Pons (tissue), 1 donor: ENCODE results near the gene GLDC.
"Not testable (repeated sequence)": the region's sequence is repeated elsewhere in the genome, so short reads cannot be mapped to it uniquely, and the experiment has no call there.

Experiments used
- DNase-seq: peaks from one replicate; pipeline ENCODE4 v3.0.0-alpha.2; 2016; ENCODE audit warnings: low spot score

Gene GLDC

GRCh38 chr9:6645355-6646292, at the start of gene GLDC:
Gene GLDC (minus strand): TSS chr9:6645729. CDS start chr9:6645499, 230 bp downstream.
- DNase-seq, result peak; percentile 42

DNA sequence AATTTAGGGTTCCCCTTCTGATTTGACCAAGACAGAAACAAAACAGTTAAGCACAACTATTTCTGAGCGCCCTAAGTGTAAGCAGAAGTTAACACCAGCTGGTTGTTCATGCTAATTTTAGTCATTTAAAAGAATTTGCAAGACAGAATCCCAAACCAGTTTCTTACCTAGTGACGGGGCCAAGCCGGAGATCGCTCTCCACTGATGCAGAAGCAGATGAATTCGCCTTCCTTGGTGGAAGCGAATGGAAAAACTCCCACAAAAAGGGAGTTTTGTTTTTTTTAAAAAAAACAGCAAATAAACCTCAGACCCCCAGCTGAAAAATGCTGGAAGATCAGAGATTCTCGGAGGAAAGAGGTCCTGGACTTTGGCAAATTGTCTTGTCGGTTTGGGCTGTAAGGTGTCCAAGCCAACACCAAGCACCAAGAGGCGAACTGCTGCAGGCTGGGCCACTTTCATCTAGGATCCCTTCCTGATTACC, 47.4 kb upstream of the GLDC start:
- peak; percentile 60 for DNase-seq

- no peak for DNase-seq
Observed at GRCh38 chr9:6692433-6692832, 46.9 kb upstream of the GLDC start.

GRCh38 chr9:6690675-6691070, 45.1 kb upstream of the GLDC start:
- DNase-seq, result not testable (repeated sequence)

- peak; percentile 32 for DNase-seq
Observed at GRCh38 chr9:6689893-6690674, 44.6 kb upstream of the GLDC start.

- DNase-seq, result no peak
Observed at GRCh38 chr9:6687180-6687579, 41.7 kb upstream of the GLDC start.

- peak; percentile 44 for DNase-seq
Observed at GRCh38 chr9:6686396-6686795, 40.9 kb upstream of the GLDC start.

DNA sequence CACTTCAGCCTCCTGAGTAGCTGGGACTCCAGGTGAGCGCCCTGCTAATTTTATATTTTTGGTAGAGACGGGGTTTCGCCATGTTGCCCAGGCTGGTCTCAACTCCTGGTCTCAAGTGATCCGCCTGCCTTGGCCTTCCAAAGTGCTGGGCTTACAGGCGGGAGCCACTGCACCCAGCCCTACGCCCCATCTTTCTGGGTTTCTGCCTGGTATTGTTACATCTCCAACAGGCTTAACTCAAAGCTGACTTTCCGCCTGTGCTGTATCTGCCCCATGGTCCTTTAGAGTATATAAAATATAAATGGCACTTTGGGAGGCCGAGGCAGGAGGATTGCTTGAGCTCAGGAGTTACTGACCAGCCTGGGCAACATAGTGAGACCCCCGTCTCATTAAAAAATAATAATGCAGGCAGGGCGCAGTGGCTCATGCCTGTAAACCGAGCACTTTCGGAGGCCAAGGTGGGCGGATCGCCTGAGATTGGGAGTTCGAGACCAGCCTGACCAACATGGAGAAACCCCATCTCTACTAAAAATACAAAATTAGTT, 36.5 kb upstream of the GLDC start:
- no peak for DNase-seq

DNA sequence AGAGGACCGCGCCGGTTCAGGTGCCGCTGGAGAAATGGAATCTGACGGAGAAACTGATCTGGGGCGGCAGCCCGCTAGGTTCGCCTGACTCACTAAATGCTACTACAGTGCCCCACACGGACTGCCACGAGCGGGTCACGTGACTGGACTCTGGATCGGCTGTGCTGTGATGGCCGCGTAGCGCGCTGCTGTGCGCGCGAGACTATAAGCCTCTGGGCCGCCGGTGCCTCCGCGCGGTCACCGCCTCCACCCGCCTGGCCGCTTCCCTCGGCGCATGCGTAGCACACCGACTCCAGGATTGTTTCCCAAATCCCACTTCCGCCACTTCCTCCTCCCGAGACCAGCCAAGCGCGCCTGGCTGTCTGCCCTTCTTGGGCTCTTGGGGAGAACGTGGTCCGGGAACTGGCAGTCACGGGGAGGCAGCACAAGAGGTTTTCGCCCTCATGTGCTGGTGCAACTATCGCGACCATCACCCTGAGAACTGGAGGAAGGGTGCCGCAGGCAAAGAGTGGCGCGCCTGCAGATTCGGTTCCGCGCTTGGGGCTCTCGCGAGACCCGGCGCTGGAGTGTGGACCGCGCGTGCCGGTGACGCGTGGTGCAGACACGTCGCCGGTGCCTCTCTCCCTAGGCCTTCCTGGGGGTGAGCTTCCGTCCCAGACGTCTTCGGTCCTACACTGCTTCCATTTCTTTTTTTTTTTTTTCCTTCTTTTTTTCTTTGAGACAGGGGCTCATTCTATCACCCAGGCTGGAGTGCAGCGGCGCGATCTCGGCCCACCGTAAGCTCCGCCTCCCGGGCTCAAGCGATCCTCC, 35.8 kb upstream of the GLDC start:
- peak; percentile 97 for DNase-seq

GRCh38 chr9:6680797-6681146, 35.2 kb upstream of the GLDC start:
- DNase-seq, result no peak

- no peak for DNase-seq
Observed at GRCh38 chr9:6677803-6678202, 32.3 kb upstream of the GLDC start.

GRCh38 chr9:6676254-6676921, 30.9 kb upstream of the GLDC start:
- no peak for DNase-seq

DNA sequence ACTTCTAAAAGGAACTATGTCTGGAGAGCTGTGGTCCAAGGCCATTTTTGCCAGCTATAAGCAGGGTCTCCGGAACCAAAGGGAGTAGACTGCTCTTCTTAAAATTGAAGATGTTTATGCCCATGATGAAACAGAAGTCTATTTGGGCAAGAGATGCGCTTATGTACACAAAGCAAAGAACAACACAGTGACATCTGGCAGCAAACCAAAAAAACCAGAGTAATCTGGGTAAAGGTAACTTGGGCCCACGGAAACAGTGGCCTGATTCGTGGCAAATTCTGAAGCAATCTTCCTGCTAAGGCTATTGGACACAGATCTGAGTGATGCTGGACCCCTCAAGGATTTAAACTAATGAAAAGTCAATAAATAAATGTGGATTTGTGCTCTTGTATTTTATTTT, 29.7 kb upstream of the GLDC start:
- no peak for DNase-seq

DNA sequence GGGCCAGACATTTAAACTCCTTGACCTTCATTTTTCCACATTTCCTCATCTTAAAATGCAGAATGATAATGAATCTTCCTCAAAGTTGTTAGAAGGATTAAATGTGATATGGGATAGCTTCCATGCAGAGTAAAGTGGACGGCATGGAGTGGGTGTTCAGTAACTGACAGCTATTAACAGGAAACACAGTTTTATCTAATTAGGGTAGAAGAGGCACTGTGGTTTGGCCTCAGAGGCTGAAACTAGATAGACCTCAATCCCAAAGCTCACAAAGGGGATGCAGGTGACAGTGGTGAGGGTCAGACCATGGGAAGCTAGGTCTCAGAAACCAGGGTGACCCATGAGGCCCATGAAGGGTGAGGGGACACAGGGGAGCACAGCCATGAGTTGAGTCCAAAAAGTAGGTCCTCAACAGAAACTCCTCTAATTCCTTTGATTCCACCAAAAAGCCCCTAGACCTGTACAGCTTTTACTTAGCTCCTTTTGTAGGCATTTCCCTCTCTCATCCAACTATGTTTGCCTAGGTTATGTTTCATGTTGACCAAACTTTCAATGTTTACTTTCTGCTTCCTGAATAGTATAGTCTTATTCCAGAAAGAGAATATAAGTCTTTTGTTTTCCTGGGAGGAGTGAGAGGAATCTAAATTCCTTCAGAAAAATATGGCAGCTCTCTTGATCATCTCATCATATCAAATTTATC, 27.9 kb upstream of the GLDC start:
- no peak for DNase-seq

GRCh38 chr9:6672118-6672517, 26.6 kb upstream of the GLDC start:
- DNase-seq, result no peak

DNA sequence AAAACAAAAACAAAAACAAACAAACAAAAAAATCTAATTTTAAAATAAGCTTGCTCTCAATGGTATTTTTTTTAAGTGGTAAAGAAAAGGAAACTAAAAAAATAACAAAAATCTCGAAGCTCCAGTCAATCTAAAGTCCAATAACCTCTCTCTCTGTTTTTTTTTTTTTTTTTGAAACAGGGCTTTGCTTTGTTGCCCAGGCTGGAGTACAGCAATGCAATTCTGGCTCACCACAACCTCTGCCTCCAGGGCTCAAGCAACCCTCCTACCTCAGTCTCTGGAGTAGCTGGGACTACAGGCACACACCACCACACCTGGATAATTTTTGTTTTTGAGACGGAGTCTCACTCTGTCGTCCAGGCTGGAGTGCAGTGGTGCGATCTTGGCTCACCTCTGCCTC, 25.9 kb upstream of the GLDC start:
- DNase-seq, result no peak

DNA sequence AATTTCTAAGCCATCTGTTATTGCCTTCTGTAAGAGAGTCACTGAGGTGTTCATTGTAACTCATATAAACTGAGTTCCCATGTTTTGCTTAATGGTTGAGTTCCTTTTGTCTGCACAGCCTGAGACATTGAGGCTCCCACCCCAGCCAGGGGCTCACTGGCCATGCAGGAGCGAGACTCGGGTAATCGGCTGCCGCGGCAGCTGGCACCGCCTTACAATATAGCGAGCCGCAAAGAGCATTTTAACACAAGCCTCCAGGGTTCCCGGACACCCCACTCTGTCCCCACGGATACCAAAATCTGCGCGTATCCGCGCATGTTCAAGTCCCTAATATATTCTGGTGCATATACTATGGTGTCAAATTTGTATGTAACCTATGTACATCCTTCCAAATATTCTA, 24.4 kb upstream of the GLDC start:
- DNase-seq, result no peak

- peak; percentile 66 for DNase-seq
Observed at GRCh38 chr9:6667633-6668280, 22.2 kb upstream of the GLDC start.

DNA sequence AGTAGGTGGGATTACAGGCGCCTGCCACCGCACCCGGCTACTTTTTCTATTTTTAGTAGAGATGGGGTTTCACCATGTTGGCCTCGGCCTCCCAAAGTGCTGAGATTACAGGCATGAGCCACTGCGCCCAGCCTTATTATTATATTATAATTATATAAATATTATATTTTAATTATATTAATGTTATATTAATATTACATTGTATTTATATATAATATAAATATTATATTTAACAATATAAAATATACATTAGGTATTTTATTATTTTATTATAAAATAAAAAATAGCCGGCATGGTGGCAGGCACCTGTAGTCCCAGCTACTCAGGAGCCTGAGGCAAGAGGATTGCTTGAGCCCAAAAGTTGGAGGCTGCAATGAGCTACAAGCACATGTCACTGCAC, 21.6 kb upstream of the GLDC start:
- DNase-seq, result no peak

GRCh38 chr9:6665628-6666027, 20.1 kb upstream of the GLDC start:
- no peak for DNase-seq
